Neural progenitor cell (in vitro differentiated cells): ENCODE measurements around the gene CHAF1A. TPM values are rescaled to one million over a fixed set of nuclear protein-coding genes. Genes with fewer than 3 reads are reported as not detected.

ENCODE experiments used
- DNase-seq: peaks from one replicate; pipeline ENCODE4 v3.0.0-alpha.2; 2016; ENCODE audit warnings: low spot score
- H2AFZ ChIP-seq: fragments of 200-600 bp; sonication (generic); replicated peaks from 2 replicates; pipeline ENCODE4 v1.6.1; 2016; ENCODE audit warnings: antibody characterized with exemption
- H3F3A ChIP-seq: fragments of 200-600 bp; sonication (generic); 2 replicates; pipeline ENCODE4 v1.6.1; 2016; ENCODE audit warnings: antibody characterized with exemption, low read depth
- H3K27ac ChIP-seq: fragments of 200-600 bp; sonication (generic); 2 replicates; pipeline ENCODE4 v1.5.1; 2016; ENCODE audit warnings: mild to moderate bottlenecking
- H3K27me3 ChIP-seq: fragments of 200-600 bp; sonication (generic); 2 replicates; pipeline ENCODE4 v1.6.1; 2016; ENCODE audit warnings: mild to moderate bottlenecking, moderate library complexity
- H3K36me3 ChIP-seq: fragments of 200-600 bp; sonication (generic); 2 replicates; pipeline ENCODE4 v1.5.1; 2016
- H3K4me1 ChIP-seq: fragments of 200-600 bp; sonication (generic); 2 replicates; pipeline ENCODE4 v1.6.1; 2016; ENCODE audit warnings: mixed run types
- H3K4me2 ChIP-seq: fragments of 200-600 bp; sonication (generic); 2 replicates; pipeline ENCODE4 v1.6.1; 2016
- H3K4me3 ChIP-seq: fragments of 200-600 bp; sonication (generic); 2 replicates; pipeline ENCODE4 v1.5.1; 2016
- H3K79me2 ChIP-seq: fragments of 200-600 bp; sonication (generic); 2 replicates; pipeline ENCODE4 v1.6.1; 2016; ENCODE audit warnings: low read depth
- H3K9ac ChIP-seq: fragments of 200-600 bp; sonication (generic); 2 replicates; pipeline ENCODE4 v1.6.1; 2016
- H3K9me3 ChIP-seq: fragments of 200-600 bp; sonication (generic); 2 replicates; pipeline ENCODE4 v1.5.1; 2016; ENCODE audit warnings: low read depth
- H4K20me1 ChIP-seq: fragments of 200-600 bp; sonication (generic); 2 replicates; pipeline ENCODE4 v1.6.1; 2016; ENCODE audit warnings: low read depth
- H3K27ac Mint-ChIP-seq: 3 replicates; pipeline ENCODE4 v1.8.0; 2021; ENCODE audit warnings: mixed read lengths
- H3K27me3 Mint-ChIP-seq: 2 replicates; pipeline ENCODE4 v1.8.0; 2022; ENCODE audit warnings: low read depth, mild to moderate bottlenecking, inconsistent platforms, moderate library complexity, mixed read lengths; ENCODE audit not compliant: insufficient read depth
- H3K36me3 Mint-ChIP-seq: 3 replicates; pipeline ENCODE4 v1.8.0; 2021; ENCODE audit warnings: mixed read lengths
- H3K4me1 Mint-ChIP-seq: 3 replicates; pipeline ENCODE4 v1.8.0; 2021; ENCODE audit warnings: mixed read lengths
- H3K4me3 Mint-ChIP-seq: 3 replicates; pipeline ENCODE4 v1.8.0; 2021; ENCODE audit warnings: mild to moderate bottlenecking, moderate library complexity, mixed read lengths
- H3K9me3 Mint-ChIP-seq: 3 replicates; pipeline ENCODE4 v1.8.0; 2020; ENCODE audit warnings: mixed read lengths
- EZH2 ChIP-seq: fragments of 200-600 bp; sonication (generic); IDR thresholded peaks from 2 replicates; pipeline ENCODE4 v1.6.1; 2017; ENCODE audit warnings: antibody characterized with exemption, mild to moderate bottlenecking, moderate library complexity
- EZH2phosphoT487 ChIP-seq: fragments of 200-600 bp; sonication (generic); IDR thresholded peaks from 2 replicates; pipeline ENCODE4 v1.6.1; 2017; ENCODE audit warnings: antibody characterized with exemption
- total RNA-seq: library from RNA; depleted of rRNA; stranded (reverse); fragments of >200 nt; gene quantifications from 2 replicates; pipeline ENCODE4 v1.2.3, GENCODE V29; 2015; ENCODE audit warnings: low replicate concordance
- TF ChIP-seq, protein P1 (sequence below): fragments of 200-600 bp; sonication (generic); IDR thresholded peaks from 2 replicates; pipeline ENCODE4 v1.5.1; 2017; ENCODE audit warnings: antibody characterized with exemption, mild to moderate bottlenecking

The CHAF1A gene
- total RNA-seq, 1 donor from 2014 or later = 37.5 TPM

DNA sequence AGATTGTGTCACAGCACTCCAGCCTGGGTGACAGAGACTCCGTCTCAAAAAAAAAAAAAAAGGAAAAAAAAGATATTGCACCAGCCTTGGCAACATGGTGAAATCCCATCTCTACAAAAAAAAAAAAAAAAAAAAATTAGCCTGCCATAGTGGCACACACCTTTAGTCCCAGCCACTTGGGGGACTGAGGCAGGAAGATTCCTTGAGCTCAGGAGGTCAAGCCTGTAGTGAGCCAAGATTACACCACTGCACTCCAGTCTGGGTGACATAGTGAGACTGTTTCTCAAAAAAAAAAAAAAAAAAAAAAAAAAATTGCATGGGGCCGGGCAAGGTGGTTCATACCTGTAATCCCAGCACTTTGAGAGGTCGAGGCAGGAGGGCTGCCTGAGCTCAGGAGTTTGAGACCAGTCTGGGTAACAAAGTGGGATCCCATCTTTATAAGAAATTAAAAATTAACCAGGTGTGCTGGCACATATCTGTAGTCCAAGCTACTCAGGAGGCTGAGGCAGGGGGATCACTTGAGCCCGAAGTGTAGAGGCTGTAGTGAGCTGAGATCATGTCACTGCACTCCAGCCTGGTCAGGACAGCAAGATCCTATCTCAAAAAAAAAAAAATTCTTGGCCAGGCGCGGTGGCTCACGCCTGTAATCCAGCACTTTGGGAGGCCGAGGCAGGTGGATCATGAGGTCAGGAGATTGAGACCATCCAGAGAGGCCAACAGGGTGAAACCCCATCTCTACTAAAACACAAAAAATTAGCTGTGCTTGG, 62.6 kb downstream of the CHAF1A start:
- DNase-seq = no peak
- Histone ChIP-seq H3F3A (peaks cover 9% of the 10 kb centered on the region), H3K4me3 (no peak overlapping the region), H3K9ac (no peak overlapping the region), H2AFZ (no peak overlapping the region), H3K79me2 (no peaks in the 10 kb centered on the region), H3K36me3 (no peaks in the 10 kb centered on the region), H3K27ac (no peak overlapping the region), H4K20me1 (no peaks in the 10 kb centered on the region), H3K27me3 (no peaks in the 10 kb centered on the region), H3K9me3 (no peaks in the 10 kb centered on the region), H3K4me2 (no peak overlapping the region), H3K4me1 (no peaks in the 10 kb centered on the region)
- Mint-ChIP-seq H3K9me3 (no peaks in the 10 kb centered on the region), H3K27ac (no peak overlapping the region), H3K27me3 (peaks cover 7% of the 10 kb centered on the region), H3K4me1 (no peaks in the 10 kb centered on the region), H3K36me3 (no peaks in the 10 kb centered on the region), H3K4me3 (no peak overlapping the region)
- TF ChIP-seq EZH2phosphoT487 = no peak

DNA sequence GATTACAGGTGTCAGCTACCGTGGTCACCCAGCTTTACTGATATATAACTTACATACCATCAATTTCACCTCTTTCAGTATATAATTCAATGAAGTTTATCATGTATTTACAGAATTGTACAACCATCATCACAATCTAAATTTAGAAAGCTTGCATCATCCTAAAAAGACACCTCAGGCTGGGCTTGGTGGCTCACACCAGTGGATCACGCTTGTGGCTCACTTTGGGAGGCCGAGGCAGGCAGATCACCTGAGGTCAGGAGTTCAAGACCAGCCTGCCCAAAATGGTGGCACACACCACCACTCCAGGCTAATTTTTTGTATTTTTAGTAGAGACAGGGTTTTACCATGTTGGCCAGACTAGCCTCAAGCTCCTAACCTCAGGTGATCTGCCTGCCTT, 65.4 kb downstream of the CHAF1A start:
- Histone ChIP-seq H3F3A (peaks cover 9% of the 10 kb centered on the region), H2AFZ (no peak overlapping the region), H3K27ac (no peak overlapping the region), H4K20me1 (peaks cover 5% of the 10 kb centered on the region), H3K9ac (no peak overlapping the region), H3K79me2 (peaks cover 8% of the 10 kb centered on the region), H3K36me3 (no peaks in the 10 kb centered on the region), H3K4me3 (no peak overlapping the region), H3K9me3 (no peaks in the 10 kb centered on the region), H3K27me3 (no peaks in the 10 kb centered on the region), H3K4me2 (no peak overlapping the region), H3K4me1 (no peaks in the 10 kb centered on the region)
- Mint-ChIP-seq H3K4me3 (no peak overlapping the region), H3K27me3 (peaks cover 5% of the 10 kb centered on the region), H3K27ac (no peak overlapping the region), H3K9me3 (no peaks in the 10 kb centered on the region), H3K36me3 (no peaks in the 10 kb centered on the region), H3K4me1 (peaks cover 4% of the 10 kb centered on the region)
- TF ChIP-seq EZH2 = no peak
- TF ChIP-seq, protein P1, sequence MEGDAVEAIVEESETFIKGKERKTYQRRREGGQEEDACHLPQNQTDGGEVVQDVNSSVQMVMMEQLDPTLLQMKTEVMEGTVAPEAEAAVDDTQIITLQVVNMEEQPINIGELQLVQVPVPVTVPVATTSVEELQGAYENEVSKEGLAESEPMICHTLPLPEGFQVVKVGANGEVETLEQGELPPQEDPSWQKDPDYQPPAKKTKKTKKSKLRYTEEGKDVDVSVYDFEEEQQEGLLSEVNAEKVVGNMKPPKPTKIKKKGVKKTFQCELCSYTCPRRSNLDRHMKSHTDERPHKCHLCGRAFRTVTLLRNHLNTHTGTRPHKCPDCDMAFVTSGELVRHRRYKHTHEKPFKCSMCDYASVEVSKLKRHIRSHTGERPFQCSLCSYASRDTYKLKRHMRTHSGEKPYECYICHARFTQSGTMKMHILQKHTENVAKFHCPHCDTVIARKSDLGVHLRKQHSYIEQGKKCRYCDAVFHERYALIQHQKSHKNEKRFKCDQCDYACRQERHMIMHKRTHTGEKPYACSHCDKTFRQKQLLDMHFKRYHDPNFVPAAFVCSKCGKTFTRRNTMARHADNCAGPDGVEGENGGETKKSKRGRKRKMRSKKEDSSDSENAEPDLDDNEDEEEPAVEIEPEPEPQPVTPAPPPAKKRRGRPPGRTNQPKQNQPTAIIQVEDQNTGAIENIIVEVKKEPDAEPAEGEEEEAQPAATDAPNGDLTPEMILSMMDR = no peak
- no peak for TF ChIP-seq EZH2phosphoT487
- no peak for DNase-seq

DNA sequence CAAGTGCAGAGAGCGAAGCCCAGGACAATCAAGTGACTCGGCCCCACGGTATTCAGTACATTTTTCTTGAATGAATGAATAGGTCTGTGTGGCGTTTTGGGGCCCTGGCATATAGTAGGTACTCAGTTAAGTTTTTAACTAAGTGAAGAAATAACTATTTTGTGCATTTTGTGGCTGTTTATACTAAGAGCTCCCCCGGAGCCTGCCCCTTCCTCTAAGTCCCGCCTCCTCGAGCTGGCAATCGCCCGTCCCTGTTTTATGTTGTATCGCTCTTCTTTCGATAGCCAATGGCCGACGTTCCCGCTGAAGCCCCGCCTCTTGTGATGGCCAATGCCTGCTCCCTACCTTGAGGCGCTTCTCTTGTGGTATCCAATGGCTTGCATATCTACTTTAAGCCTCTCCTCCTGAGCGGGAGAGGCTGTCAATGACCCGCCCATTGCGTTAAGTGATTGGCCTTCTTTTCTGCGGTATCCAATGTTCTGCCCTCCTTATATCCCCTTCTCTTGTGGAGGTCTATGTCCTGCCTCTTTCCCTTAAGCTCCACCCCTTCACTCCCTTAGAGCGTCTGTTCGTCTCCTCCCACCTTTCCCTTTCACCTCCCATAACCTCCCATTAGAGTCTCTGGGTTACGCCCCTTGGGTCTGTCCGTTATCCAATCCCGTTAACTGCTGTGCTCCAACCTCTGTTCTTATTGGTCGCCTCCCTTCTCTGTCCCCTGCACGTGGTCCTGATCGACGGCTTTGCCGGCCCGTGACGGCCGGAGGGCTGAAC, 69.1 kb downstream of the CHAF1A start:
- DNase-seq = peak; percentile 100
- peaks cover 5% of the 10 kb centered on the region for H3K27me3 Mint-ChIP-seq
- H3K4me1 Mint-ChIP-seq = peaks cover 11% of the 10 kb centered on the region
- H3K27me3 ChIP-seq = no peaks in the 10 kb centered on the region
- TF ChIP-seq EZH2phosphoT487 = no peak
- TF ChIP-seq, protein P1 = no peak
- TF ChIP-seq EZH2 = no peak
- H3K4me2 ChIP-seq = peak overlapping the region; percentile 85
- H3K9me3 Mint-ChIP-seq = no peaks in the 10 kb centered on the region
- no peak overlapping the region for H3K27ac Mint-ChIP-seq
- H3K9ac ChIP-seq = peak overlapping the region; percentile 51
- H3K36me3 ChIP-seq = no peaks in the 10 kb centered on the region
- H3K4me3 ChIP-seq = peak overlapping the region; percentile 100
- H2AFZ ChIP-seq = peak overlapping the region; percentile 81
- H3K79me2 ChIP-seq = peaks cover 44% of the 10 kb centered on the region
- no peak overlapping the region for H3K27ac ChIP-seq
- peaks cover 19% of the 10 kb centered on the region for H3F3A ChIP-seq
- peaks cover 2% of the 10 kb centered on the region for H3K36me3 Mint-ChIP-seq
- H3K4me3 Mint-ChIP-seq = no peak overlapping the region
- peaks cover 28% of the 10 kb centered on the region for H4K20me1 ChIP-seq
- peaks cover 5% of the 10 kb centered on the region for H3K4me1 ChIP-seq
- H3K9me3 ChIP-seq = no peaks in the 10 kb centered on the region
